Stimulated activated CD8-positive, alpha-beta memory T cell treated with anti-CD3 and anti-CD28 coated beads, Interleukin-7, amount 100 ng/mL, for 1 hour (primary cell): ENCODE results near the gene POU4F1.

Experiments
- DNase-seq, 2 donors: peaks; one replicate each; pipeline ENCODE4 v3.0.0-alpha.2; 2020; ENCODE audit warnings: low read depth in 2 of 2

POU4F1 gene

DNA sequence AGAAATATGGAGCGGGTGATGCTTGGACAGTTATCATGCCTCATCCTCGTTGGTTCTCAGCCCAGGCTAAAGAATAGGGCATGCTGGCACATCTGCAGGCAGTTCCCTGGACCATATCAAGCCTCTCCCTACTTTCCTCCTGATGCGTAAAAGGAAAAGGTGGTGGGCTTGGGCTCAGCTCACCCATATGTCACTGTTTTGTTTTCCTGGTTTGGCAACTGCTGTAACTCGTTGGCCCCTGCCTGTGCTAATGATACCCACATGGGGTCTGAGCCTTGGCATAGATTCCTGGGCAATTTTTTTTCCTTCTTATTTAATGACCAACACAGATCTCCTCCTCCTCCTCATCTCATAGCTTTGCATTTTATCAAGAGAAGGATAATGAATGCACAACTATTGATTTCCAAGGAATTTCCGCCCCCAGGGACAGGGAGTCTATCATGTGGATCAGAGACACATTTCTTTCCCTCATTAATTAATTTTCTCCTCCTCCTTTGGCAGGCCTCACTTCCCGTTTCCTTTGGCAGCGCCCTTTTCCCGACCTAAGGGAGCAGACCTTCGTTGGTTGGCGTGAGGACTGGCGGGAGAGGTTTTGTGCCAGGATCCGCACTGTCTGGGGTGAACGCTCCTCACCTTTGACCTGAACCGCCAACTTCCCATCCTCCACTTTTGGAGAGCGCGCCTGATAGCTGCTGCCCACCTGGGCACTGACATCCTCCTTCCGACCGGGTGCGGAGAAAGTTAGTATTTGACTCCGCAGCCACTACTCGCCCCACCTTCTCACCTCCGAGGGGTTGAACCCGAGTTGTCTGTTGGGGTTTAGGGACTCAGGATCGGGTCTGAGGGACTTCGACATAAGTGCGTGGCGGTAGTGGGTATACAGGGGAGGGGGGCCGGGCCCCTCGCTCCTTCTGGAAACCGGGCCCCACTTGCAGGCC lies 3.4 kb upstream of the POU4F1 start:
- DNase-seq: no peak

DNA sequence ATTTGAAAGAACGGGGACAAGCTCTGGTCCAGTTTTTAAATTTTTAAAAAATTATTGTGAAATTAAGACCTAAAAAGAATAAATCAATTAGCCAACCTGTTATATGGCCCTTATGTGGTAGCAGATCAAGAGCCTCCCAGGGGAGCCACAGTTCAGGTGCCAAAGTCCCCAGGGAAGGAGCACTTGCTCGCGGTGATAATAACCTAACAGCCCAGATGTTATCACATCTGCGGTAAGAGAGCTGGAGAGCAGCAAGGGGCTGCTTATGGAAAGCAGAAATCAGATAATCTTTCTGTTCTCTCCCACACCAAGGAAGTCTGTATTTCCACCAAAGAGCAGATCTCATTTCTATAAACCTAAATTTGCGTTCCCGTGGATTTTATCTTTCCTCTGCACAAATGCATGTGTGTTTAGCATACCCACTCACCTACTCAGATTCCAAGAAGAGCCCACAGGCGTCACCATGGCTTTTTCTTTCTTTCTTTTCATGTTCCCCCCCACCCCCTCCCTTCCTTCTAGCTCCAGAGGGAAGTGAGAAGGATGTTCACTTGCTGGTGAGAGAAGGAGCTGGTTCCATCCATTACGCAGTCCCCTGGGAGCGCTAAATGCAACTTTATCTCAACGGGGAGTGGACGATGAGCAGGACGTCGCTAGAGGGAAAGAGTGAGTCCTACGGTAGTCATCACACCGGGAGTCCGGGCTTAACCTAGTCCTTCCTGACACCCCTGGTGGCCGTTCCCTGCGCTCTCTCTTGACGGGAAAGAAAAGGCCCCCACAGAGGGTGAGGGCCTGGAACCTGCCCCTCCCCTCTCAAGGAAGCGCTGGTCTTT lies 1.6 kb upstream of the POU4F1 start:
- DNase-seq: no peak

DNA sequence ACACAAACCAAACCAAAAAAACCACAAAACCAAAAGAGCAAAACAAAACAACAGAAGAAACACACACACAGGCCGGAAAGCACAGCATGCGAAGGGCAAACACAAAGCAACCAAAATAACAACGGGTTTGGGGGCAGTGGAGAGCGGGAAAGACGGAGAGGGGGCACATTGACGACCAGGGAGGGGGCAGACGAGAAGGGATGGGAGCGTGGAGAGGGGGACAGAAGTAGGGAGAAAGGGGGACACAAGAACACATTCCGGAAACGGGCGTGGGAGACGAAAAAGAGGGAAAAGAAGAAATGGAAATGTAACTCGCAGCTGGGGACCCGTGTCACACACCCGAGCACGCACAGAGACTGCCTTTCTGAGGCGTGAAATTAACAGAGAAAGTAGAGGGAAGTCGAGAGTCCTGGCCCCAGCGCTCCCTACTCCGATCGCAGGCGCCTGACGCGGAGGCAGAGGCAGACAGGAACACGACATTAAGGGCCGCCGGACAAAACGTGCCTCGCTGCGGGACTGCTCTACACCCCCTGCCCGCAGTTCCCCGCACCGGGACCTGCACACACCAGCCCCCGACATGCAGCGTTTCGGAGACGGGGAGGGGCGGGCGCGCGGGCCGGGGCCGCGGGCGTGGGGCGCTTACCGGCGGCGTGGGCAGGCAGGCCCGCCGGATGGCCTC lies 652 bp downstream of the POU4F1 start:
- no peak for DNase-seq

DNA sequence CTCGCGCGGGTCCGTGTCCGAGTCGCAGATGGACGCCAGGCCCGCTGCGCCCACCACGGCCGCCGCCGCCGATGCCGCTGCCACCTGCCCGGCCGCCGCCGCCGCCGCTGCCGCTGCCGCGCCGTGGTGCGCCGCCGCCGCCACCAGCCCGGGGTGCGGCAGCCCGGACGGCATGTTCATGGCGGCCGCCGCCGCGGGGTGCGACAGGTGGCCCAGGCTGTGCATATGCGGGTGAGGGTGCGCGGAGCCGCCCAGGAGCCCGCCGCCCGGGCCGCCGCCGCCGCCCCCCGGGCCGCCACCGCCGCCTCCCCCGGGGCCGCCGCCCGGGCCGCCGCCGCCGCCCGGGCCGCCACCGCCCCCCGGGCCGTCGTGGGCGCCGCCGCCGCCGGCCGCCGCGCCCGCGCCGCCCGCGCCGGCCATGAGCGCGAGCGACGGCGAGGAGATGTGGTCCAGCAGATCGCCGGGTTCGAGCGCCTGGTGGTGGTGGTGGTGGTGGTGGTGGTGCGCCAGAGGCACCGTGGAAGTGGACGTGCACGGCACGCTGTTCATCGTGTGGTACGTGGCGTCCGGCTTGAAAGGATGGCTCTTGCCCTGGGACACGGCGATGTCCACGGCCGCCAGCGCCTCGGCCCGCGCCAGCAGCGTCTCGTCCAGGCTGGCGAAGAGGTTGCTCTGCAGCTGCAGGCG lies 1.3 kb downstream of the POU4F1 start:
- no peak for DNase-seq

DNA sequence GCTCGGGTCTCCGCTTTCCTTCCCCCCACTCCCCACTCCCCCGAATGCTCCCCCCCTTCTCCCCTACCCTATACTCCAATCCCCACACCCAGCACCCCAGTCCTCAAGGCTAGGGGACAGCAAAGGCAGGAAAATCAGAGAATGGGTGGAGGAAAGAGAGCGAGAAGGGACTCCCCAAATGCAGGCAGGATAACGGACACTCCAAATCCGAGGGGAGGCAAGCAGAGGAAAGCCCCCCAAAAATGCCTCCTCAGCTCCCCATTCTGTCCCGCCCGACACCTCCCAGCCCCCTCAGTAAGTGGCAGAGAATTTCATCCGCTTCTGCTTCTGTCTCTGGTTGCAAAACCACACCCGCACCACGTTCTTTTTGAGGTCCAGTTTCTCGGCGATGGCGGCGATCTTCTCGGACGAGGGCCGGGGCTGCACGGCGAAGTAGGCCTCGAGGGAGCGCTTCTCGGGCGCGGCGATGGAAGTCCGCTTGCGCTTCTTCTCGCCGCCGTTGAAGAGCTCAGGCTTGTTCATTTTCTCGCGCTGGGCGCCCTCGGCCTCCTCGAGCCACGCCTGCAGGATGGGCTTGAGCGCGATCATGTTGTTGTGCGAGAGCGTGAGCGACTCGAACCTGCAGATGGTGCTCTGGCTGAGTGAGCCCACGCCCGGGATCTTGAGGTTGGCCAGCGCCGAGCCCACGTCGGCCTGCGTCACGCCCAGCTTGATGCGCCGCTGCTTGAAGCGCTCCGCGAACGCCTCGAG lies 2.1 kb downstream of the POU4F1 start:
- no peak for DNase-seq

DNA sequence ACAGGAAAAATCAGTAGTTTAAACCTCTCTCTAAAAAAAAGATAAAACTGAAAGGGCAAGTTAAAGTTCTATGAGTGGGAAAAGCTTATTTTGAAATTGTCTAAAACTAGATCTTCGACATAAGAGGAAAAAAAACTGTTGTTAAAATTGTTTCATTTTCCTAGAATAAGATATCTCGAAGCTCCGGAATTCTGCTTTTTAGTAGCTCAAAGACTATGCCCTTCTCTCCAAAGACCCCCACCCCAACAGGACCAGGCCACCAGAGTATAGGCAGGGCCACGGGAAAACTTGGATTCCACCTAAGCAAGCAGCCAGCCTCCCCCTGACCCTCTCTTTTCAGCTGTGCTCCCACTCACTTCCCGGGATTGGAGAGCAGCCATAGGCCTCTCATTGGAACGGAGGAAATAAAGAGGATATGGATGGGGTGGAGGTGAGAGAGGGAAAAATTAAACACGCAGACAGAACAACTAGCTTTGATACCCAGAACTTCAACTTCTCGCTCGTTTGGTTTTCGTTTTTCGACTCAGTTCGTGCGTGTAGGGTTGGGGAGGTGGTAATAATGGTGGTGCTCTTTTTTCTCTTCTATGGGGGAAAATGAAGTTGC lies 3.0 kb downstream of the POU4F1 start:
- no peak for DNase-seq

DNA sequence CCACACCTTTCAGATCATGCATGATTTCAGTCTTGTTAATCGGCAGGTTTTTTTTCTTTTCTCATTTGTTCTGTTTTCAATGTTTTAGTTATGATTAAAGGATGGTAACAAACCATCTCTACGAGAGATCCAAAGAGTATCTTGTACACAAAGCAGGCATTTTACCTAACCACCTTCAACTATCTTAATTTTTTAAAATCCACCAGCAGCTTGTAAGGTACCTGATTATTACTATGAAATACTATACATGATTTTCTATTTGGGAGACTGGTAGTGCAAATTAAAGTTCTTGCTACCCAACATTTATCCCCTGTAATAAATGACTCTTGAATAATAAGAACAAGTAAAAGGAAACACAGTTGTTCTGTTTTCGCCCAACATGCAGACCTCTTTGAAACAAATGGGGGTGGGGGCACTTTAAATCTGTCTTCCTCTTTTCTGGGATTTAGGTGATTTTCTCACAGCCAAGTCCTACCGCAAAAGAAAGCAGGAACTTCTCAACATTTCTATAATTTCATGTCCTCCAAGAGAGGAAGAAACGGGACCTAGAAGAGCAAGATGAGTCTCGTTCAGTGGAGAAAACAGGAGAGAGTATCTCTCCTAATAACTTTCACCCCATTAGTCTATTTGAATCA lies 3.6 kb downstream of the POU4F1 start:
- no peak for DNase-seq

DNA sequence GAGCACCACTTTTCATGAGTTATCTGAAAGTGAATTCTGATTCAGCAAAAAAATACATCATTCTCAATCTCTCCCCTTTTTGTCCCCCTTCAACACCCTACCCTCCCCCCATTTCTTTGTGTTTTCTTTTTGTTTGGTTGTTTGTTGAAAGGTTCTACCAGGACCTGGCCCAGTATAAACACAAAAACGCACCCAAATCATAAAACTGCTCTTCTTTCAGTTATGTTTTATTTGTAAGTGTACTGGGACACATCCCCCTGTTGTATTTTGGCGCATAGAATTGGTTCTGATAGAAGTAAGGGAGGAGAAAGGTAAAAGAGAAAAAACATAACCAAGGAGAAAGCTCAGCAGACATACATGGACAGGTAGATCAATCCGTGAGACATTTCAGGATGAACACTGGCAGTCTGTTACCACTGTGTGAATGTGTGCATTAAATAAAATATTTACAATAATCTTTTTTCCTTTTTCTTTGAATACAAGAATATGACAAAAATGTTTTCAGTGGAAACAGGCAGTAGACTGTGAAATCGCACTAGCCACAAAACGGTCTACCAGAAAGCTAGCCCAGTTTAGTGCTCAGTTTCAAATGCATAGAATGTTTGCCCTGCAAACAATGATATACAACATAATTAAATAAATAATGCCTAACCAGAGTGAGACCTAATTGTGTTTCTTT lies 4.2 kb downstream of the POU4F1 start:
- no peak for DNase-seq

DNA sequence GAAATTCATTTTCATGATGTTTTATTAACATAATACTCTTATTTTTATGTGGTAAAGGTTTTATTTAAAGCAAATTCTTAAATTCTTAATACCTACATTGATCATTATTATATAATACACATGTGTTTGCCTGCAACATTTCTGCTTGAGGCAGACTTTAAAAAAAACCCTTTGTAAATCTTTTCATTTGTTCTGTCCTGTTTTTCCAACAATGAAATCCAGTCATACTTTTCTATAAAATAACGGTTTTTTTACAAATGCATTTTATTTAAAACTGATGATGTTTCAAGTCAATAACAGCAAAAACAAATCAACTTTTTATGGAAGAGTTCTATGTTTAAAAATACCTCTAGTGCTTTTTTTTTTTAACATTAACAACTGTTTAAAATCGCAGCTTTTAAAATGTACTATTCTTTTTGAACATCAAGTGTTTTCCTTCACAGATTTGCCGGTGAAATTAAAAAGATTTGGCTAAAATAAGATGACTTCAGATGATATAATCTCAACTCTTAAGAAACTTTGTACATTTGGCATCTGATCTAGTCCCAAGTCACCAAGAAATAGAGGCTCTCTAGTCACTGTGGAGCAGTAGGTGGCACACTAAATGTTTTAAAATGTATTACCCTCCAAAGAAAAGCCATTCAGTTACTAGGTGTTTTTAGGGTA lies 5.1 kb downstream of the POU4F1 start:
- DNase-seq: no peak

DNA sequence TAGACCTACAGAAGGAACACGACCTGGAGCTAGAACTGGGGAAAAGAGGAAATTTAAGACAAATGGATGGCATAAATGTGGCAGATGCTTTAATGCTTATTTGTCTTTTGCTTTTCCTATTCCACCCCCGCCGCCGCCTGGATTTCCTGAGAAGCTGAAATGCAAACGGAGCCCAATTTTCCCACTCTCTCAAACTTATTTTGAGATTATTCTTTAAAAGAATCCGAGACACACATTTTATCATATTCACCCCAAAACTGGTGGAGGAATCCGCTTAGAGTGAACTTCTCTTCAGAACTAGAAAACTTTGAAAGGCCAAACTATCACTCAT lies 5.8 kb downstream of the POU4F1 start:
- DNase-seq: no peak

DNA sequence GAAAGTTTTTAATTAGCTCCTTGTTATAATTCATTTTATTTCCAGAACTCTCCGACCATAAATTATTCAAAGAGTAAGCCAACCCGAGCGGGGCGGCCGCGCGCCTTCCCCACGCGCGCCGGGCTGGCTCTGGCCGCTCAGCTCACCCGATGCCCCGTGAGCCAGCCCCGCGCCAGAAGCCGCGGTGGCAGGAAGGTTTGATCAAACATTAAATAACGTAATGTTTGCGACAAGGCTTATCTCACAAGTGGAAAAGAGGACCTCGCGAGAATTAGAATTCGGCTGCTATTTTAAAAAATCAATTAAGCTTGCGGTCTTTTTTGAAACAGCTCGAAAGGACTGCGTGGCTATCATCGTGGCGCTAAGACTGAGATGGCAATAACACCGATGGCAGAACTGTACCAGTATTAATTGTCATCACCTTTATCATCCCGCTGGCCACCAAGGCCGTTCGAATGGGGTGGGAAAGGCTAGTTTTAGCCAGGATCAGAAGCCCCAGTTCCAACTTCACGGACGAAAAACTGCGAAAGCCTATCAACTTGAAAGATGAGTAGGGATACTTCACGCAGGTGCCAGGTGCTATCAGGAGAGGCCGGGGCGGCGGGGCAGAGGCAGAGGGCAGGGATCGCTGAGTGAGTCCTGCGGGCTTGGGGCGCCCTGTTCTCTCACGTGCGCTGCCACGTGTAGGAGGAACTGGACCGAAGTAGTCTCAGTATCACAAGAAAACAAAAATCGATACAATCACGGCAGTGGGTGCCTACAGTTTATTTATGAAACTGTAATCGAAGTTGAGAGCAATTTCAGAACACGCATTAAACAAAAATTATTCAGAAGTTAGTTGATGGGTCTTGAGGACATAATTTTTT lies 6.4 kb downstream of the POU4F1 start:
- no peak for DNase-seq

DNA sequence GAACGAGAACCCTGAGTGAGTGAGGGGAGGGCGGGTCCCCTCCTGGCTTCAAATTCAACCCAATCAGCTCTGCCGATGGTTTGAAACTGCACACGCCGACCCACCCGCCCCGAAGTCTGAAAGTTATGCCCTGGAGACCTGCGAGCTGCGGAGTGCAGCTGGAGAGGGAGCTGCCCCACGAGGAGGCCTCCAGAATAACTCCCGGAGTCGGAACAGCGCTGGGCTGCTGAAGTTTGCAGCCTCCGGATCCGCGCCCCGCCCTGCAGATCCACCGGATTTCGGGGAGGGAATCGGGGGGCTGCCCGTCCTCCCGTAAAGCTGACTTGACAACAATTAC lies 7.0 kb downstream of the POU4F1 start:
- no peak for DNase-seq

DNA sequence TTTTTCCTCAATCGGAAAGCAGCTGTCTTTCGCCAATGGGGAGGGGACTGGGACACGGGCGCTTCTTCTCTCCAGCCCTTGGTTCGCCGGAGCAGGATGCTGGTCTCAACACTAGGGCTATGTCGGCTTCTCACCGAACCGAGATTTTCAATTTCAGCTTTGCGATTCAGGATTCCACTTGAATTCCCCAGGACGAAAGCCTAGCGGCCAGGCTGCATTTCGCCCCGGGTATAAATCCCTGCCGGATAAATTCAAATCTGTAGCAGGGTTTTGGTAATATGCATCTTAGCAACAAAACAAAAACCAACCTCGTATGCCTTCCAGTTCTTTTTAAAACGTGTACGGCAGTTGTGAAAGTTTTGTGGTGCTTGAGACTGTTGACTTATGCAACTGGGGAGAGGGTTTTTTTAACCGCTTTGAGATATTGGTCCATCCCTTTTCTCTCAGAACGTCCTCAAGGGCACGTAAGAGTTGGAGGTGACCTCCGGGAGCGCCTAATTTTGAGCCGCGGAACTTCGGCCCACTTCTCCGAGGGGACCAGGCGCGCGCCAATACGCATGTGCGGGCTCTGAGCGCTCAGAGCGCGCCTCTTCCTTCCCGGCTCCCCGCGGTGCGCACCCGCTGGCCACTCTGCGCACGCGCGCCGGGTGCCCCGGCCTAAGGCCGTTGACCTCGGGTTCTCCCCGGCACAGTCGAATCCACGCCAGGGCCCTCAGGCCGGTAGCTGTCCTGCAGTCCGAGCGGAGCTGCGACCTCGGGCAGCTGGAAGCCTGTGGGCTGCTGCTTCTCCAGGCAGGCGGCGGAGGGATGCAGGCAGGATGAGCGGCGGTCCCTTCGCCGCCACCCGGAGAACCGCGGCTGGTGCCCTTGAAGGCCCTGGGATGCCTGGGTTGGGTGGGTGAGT lies 7.6 kb downstream of the POU4F1 start:
- no peak for DNase-seq

DNA sequence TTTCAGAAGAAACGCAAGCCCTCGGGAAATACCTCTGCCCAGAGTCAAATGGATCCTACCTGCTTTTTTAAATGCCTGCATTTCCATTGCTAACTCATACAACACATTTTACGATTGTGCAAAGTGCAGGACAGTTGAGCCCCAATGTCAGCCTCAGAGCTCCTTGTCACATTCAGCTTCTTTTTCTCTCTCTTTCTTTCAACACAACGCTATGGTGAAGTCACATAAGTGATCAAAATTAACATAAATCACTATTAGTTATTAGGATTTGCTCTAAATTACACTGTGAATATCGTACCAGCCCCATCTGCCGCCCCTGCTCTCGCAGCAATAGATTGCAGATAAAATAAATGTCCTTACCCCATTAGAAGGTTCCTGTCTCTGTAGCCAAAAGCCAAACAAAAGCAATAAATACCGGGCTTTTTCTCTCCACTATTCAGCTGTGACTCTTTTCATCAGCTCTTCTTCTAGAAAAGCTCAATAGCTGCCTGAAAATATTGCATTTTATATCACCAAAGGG lies 8.8 kb downstream of the POU4F1 start:
- DNase-seq: no peak

DNA sequence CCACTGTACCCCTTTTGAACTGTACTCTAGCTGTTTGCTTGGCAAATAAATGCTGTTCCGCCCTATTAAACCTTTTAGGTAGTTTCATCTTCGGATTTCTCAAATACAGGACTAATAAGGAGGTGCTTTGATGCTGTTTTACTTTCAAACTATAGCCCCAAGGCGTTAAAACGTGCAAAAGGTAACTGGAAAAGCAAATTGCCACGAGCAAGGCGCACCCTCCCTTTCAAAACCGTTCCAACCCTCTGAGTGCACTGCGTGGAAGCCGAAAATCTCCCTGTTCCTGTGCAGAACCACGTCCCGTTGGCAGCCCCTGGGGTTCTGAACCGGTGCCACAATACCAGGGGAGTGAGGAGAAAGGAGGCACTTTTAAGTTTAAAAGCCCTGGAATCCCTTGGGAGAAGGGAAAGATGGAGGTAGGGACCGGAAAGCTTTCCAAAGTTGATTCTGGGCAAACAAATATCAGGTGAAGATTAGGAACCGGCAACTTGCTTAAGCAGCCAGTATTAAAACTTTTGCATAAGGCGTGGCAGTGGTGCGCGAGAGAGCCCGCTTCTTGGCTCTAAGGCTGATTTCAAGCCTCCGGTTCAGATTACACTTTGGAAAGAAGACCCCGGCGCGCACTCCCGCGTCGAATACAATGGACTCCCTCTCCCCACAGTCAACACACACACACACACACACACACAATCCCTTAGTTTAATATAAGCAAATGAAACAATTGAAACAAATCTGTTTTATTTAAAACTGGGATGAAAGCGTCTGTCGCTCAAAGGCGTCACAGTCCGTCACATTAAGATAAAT lies 9.5 kb downstream of the POU4F1 start:
- DNase-seq: no peak

DNA sequence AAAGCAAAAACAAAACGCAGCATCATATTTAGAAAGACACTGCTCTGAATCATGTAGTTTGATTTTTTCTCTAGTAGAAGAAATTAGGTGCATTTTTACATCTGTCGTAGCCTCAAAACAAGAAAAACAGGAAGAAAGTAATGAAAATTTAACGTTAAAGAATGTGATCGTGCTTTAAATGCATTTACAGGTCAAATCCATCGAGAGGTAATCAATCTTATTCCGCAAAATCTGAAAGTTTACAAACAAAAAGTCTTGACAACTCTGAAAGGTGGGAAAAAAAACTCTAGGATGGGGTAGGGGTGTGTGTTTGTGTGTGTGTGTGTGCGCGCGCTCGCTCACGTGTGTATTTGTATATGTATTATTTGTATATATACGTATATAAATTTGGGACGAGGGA lies 10.2 kb downstream of the POU4F1 start:
- DNase-seq: no peak
